Suprapubic skin (tissue), 4 donors: ENCODE data around the gene NUFIP1.

Source experiments
- EP300 ChIP-seq: sonication (generic); formaldehyde crosslinking; IDR thresholded peaks from one replicate; pipeline ENCODE4 v1.6.1; 2017; ENCODE audit warnings: antibody characterized with exemption
- POLR2A ChIP-seq, 2 donors: fragments of 450-650 bp; IDR thresholded peaks; one replicate each; pipeline ENCODE4 v1.6.1; 2017; ENCODE audit warnings: antibody characterized with exemption in 2 of 2, mild to moderate bottlenecking in 2 of 2, moderate library complexity in 2 of 2
- POLR2AphosphoS5 ChIP-seq, 3 donors: sonication (generic); formaldehyde crosslinking; IDR thresholded peaks; one replicate each; pipeline ENCODE4 v1.6.1; 2017; ENCODE audit warnings: antibody characterized with exemption in 3 of 3
- TF ChIP-seq, protein P1 (sequence below), 2 donors: fragments of 200-600 bp in 1 of 2; fragments of 450-650 bp in 1 of 2; sonication (generic) in 1 of 2; IDR thresholded peaks; one replicate each; pipeline ENCODE4 v1.5.1; 2016 to 2019; ENCODE audit warnings: antibody characterized with exemption in 2 of 2, mild to moderate bottlenecking in 1 of 2, moderate library complexity in 1 of 2

GRCh38 chr13:44930280-44930679 lies 59.0 kb downstream of the NUFIP1 start:
- TF ChIP-seq POLR2AphosphoS5 (IDR thresholded peaks at IDR 0.05) (no peak), POLR2A (IDR thresholded peaks at IDR 0.05) (no peak), EP300 (no peak)
- TF ChIP-seq, protein P1, sequence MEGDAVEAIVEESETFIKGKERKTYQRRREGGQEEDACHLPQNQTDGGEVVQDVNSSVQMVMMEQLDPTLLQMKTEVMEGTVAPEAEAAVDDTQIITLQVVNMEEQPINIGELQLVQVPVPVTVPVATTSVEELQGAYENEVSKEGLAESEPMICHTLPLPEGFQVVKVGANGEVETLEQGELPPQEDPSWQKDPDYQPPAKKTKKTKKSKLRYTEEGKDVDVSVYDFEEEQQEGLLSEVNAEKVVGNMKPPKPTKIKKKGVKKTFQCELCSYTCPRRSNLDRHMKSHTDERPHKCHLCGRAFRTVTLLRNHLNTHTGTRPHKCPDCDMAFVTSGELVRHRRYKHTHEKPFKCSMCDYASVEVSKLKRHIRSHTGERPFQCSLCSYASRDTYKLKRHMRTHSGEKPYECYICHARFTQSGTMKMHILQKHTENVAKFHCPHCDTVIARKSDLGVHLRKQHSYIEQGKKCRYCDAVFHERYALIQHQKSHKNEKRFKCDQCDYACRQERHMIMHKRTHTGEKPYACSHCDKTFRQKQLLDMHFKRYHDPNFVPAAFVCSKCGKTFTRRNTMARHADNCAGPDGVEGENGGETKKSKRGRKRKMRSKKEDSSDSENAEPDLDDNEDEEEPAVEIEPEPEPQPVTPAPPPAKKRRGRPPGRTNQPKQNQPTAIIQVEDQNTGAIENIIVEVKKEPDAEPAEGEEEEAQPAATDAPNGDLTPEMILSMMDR (IDR thresholded peaks at IDR 0.05), result no peak
